Suppressor macrophage treated with lipopolysaccharide for 4 hours (primary cell): ENCODE measurements around the gene LUC7L2.
"Not testable (repeated sequence)": the region's sequence is repeated elsewhere in the genome, so short reads cannot be mapped to it uniquely, and the experiment has no call there.

Experiments used
- DNase-seq: peaks from one replicate; pipeline ENCODE4 v3.0.0-alpha.2; 2020

LUC7L2 gene

DNA sequence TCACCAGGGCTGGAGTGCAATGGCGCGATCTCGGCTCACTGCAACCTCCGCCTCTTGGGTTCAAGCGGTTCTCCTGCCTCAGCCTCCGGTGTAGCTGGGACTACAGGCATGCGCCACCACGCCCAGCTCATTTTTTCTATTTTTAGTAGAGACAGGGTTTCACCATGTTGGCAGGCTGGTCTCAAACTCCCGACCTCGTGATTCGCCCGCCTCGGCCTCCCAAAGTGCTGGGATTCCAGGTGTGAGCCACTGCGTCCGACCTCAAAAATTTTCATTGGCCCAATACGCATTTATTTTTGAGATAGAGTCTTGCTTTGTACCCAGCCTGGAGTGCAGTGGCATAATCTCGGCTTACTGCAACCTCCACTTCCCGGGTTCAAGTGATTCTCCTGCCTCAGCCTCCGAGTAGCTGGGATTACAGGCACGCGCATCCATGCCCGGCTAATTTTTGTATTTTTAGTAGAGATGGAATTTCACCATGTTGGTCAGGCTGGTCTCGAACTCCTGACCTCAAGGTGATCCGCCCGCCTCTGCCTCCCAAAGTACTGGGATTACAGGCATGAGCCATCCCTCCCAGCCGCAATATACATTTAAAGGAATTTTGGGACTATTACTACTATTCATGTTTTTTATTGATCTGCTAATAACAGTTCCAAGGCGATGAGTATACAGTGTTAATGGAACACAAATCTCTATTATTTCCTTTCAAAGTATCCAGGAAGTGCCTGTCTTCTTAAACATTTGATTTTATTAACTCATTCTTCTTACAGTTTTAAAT, 1.8 kb upstream of the LUC7L2 start:
- not testable (repeated sequence) for DNase-seq

DNA sequence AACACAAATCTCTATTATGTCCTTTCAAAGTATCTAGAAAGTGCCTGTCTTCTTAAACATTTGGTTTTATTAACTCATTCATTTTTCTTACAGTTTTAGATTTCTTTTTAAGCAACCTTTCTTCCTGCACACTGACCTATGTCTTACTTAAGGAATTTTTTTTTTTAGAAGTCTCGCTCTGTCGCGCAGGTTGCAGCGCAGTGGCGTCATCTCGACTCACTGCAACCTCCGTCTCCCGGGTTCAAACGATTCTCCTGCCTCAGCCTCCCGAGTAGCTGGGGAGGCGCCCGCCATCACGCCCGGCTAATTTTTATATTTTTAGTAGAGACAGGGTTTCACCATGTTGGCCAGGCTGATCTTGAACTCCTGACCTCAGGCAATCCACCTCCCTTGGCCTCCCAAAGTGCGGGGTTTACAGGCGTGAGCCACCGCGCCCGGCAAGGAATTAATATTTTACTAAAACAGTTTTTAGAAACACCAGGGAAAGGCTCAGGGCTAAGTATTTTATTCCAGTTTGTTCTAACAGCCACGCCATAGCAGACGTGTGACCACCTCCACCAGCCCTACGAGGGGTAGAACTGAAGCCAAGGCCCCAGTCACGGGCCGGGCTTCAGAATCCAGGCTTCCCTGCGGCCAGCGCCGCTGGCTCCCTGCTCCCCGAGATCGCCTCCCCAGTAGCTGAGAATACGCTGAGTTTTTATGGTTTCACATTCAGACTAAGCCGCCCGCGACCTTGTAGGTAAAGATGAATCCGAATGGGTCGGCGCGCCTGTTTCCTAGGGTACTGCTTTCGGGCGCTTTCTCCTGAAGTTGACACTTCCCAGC, 941 bp upstream of the LUC7L2 start:
- DNase-seq = peak; percentile 39

DNA sequence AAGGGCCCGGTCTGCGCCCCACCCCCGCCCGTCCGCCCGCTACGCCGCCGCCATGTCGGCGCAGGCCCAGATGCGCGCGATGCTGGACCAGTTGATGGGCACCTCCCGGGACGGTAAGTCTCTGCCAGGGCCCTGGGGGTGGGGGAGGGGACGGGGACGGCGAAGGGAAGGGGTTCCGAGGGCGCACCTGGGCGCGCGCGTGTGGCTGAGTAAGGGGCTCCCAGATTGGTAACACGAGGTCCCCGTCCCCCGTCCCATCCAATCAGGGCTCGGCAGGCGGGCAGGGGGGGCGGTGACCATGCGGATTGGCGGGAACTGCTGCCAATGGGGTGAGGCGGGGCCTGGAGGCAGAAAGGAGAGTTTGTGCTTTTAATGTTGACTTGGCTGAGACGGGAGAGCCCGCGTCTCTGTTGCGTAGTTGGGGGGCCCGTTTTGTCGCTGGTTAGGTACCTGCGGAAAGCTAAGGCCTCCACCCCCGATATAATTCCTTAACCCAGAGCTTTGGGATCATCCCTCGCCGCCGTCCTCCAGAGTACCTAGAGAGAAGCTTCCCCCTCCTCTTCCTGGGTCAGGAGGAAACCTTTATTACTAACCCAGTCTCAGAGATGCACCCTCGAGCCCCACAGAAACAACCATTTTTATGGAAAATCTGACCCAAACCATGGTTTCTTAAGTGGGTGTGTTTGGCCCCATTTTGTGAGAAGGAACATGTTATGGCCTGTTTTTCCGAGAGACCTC, 685 bp downstream of the LUC7L2 start:
- peak; percentile 94 for DNase-seq

DNA sequence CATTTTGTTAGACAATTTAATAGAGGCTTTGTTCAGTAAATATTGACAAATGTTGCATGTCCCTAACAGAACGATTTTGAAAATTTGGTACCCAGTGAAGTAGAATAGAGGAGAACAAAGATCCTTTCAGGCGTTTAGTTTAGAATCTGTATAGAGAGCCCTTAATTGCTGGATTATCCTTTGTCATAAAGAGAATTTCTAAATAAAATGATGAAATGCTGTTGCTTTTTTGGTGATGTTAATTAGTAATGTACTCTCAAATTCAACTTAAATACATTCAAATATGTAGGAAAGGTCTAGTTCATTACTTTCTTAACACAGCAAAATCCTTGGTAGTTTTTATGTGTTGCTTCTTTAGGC, 1.2 kb downstream of the LUC7L2 start:
- DNase-seq = no peak

DNA sequence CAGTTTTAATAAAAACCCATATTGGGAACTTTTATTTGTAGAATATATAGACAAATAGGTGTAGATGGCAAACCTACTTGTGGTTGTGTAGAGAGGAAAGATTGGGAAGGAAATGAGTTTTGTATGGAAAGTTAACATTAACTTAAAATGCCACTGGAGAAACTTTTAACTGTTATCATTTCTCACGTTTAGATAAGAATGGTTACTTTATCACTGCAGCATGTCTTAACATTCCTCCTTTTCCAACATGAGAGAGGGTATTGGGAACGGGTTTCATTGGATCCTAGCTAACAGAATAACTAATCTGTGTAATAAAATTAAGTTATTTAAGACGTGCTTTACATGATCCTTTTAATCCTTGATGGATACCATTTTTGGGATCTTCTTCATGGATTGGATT, 1.8 kb downstream of the LUC7L2 start:
- no peak for DNase-seq

DNA sequence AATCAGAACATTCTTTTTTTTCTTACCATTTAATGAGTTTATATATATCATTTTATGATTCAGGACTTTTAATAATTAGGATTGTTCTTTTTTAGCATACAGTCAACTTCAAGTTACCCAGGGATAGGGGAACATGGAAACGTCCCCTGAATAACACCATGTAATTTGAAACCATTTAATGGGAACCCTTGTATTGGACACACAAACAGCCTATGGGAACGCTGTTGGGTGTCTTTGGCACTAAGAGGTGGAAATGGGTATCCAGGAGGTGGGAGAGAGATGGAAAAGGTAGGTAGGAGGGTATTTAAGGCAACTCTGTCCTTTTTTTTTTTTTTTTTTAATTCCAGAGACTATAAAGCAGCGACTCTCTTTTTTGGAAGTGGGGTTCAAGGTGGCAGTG, 2.6 kb downstream of the LUC7L2 start:
- DNase-seq = no peak

DNA sequence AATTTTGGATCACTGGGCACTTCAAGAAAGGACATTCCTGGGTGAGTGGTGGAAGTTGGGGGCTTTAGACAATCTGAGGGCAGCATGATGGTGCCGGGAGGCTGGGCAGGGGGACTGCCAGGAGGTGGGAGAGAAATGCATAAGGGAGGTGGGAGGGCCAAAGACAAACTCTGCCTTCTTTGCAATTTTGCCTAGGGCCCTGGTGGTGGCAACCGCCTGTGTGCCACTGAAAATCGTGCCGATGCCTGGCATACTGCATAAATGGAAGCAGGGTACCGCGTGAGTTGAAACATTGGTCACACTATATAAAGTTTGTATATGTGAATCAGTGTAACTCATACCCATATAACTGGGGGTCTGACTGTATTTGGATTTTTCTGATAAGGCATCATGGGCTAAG, 3.3 kb downstream of the LUC7L2 start:
- DNase-seq = no peak

DNA sequence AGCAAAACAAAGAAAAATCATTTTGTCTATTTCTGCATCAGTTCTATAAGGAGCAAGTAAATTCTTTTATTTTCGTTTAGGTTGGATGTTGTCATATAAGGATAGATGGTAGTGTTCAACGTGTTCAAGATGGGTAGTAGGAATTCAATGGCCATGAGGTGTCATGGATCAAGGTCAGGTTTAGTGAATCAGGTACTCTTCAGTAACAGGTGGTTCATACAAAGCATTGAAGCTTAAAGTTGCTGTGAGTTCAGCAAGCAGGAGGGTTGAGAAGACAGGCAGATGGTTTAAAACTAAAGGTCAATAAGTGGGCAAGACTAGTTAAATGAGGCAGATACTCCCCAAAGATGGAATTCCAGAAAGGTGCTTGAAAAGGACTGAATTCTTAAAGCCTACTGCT, 5.6 kb downstream of the LUC7L2 start:
- DNase-seq = no peak

DNA sequence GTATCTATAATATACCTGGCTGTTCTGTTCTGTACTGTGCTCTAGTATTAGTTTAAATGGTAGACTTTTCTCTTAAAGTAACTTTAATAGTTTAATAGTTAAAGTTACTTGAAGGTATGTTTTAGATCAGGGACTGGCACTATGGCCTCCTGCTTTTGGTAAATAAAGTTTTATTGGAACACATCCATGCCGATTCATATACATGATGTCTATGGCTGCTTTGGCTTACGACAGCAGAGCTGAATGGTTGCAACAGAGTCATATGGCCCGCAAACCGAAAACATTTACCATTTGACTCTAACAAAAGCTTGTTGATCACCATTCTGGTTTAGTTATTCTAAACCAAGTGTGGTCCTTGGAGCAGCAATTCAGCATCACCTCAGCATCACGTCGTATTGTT, 6.7 kb downstream of the LUC7L2 start:
- no peak for DNase-seq

DNA sequence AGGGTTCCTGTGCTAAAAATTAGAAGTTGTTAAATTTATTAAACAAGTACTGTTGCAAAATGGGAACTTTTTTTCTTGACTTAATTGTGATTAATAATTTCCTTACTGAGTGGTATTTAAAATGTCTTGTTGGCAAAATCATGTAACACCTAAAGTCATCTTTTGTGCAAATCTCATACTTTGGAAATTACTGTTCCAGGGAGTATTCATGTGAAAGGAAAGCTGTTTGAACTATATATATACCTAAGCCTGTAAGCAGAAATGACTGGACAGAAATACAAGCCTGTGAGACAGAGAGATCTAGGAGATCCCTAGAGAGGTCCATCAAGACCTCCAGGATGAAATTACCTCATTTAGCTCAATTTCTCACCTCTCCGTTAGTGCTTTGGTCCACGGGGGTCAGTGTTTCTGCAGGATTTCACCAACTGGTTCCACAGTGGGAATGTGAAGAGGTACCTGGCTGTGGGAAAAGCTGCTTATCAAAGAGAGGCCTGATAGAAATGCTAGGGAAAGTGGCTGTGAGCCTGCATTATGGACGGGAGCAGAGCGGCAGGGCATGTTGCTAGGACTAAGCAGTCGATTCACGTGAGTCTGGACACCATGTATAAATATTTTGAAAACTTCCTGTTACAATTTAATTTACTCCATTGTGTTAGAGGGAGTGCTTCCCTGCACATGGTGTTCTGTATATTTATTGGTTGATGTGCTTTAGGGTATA, 7.9 kb downstream of the LUC7L2 start:
- no peak for DNase-seq

DNA sequence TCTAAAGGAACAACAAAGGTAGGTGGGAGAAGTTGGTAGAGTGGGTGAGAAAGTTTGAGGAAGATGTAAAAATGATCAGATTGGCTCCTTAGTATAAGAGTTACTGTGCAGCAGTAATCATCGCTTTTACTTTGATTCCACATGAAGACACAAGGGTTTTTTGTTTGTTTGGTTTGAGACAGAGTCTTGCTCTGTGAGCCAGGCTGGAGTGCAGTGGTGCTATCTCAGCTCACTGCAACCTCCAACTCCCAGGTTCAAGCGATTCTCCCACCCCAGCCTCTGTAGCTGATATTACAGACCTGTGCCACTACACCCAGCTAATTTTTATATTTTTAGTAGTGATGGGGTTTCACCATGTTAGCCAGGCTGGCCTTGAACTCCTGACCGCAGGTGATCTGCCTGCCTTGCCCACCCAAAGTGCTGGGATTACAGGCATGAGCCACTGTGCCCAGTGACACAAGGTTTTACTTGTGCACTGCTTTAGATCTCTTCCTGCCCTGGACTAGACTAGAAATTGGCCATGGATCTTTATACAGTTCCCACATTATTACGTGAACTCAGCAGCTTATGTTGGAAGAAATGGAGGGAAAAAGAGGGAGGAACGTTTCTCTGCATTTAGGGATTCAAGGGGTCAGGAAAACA, 10.7 kb downstream of the LUC7L2 start:
- no peak for DNase-seq

DNA sequence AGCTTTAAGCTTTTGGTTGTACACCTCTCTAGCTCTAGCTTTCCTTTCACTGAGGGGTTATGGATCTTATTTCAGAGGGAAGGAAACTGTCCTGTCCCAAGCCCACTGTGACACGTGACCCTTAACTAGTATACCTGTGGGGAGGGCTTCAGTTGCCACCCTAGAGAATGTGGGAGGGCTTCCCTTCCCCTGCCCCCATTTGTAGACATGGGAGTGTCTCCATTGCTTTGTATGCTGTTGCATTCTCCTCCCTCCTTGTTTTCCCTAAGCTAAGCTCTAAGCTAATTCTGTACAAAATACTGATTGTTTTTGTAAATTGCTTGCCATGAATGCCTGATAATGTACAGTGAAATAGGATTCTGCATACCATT, 11.2 kb downstream of the LUC7L2 start:
- DNase-seq = no peak

DNA sequence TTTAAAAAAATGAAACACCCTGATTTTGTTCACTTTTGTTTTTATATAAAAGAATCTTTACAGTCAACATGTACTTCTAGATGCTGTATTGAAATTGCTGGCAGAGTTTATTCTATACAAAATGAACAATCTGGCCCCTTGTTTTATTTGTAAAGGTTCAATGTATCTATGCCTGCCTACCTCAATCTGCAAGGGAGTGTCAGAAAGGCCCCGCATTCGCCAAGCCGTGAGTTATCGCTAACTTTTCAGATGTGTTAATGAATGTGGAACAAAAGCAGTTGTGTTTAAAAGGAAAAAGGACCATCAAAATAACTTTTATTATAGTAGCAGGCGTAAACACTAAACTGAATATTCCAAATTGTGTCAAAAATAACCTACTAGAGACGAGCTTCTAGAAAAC, 14.6 kb downstream of the LUC7L2 start:
- no peak for DNase-seq

DNA sequence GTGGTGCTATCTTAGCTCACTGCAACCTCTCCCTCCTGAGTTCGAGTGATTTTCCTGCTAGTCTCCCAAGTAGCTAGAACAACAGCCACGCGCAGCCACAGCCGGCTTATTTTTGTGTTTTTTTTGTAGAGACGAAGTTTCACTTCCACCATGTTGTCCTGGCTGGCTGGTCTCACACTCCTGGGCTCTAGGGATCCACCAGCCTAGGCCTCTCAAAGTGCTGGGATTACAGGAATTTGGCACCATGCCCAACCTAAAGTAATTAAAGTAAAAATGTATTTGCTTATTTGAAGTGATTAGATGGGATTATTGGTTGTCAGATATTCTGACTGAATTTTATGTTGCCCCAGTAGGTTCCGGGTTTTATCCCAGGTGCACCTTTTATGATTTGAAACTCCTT, 22.7 kb downstream of the LUC7L2 start:
- no peak for DNase-seq

DNA sequence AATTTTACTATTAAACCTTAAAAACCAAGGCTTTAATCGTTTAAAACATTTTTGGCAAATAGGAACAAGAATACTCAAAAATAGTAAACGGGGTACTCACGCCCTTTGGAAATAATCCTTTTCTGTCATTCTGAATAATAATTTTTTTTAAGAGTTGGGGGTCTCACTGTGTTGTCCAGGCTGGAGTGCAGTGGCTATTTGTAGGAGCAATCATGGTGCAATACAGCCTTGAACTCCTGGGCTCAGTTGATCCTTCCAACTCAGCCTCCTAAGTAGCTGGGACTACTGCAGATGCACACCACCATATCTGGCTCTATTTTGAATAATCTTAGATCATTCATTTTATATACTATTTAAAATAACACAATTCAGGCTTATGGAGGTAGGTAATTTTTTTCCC, 24.9 kb downstream of the LUC7L2 start:
- no peak for DNase-seq

DNA sequence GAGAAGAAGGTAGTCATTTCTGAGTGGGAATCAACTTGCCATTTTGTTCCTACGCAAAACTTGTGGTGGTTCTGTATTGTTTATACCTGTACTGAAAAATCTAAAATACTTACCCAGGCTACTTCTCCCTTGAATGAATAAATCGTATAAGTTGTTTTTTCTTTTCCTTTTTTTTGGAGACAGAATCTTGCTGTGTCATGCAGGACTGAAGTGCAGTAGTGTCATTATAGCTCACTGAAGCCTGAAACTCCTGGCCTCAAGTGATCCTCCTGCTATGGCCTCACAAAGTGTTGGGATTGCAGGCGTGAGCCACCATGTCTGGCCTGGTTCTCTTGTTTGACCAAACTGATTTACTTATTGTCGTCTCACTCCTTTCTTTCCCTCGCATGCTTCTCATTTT, 27.9 kb downstream of the LUC7L2 start:
- DNase-seq = no peak

DNA sequence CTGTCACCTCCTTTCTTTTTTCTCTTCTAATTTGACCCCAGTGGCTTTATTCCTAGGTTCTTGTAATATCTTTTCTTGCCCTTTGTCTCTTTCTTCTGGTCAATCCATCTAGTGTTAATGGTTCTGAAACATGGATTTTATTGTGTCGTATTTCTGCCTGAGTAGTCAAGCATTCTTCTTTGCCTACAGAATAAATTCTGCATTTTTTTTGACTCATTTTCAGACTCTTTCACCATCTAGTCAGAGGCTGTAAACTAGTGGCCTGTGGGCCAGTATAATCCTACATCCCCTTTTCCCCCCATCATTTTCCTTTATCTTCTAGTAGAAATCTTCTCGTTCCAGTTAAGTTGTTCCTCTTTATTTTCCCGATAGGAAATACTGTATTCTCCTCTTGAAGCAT, 29.4 kb downstream of the LUC7L2 start:
- no peak for DNase-seq

DNA sequence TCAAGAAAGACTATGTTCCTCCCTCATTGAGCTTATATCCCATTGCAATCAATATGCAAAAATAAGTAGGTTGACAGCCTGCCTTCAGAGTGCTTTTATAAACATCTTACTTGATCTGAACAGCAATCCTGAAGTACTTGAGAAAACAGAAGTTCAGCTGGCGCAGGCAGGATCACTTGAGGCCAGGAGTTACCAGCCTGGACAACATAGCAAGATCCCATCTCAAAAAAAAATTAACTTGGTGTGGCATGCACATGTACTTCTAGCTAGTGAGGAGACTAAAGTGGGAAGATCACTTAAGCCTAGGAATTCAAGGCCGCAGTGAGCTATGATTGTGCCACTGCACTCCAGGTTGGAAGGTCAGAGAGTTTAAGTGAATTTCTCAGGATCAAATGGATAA, 30.1 kb downstream of the LUC7L2 start:
- no peak for DNase-seq

DNA sequence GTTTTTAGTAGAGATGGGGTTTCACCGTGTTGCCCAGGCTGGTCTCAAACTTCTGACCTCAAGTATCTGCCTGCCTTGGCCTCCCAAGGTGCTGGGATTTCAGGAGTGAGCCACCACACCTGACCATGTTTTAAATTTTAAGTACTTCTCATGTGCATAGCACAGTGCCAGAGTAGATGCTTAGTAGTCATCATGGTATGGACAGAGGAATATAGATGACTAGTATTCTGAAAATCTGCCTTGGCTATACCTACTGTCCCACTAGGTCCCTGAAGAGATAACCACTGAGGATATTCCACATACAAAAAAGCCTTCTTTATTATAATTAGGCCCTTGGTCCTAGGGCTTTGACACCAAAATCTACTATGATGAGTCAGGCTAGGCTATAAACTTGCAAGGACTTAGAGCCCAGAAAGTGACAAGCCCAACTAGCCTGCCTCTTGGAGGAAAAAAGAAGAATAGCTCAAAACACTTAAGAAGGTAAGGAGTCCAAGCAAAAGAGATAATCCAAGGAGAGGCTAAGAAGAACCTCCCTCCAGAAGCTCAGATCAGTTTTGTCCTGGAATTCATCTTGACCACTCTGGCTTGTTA, 34.0 kb downstream of the LUC7L2 start:
- no peak for DNase-seq

DNA sequence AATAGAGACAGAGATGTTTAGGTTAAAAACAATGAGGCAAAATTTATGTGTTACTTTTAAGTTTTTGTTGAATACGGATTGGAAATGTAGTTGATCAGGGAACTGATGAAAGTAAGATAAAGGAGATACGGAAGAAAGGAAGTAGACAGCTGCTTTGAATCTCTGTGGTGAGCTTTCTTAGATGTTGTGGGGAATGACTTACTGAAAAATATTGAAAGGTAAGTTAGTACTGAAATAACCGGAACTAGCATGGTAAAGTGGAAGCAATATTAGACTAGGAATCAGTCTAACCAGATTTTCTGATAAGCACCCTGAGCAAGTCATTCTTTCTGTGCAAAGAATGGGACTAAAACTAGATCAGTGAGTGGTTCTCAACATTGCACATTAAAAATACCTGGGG, 34.8 kb downstream of the LUC7L2 start:
- no peak for DNase-seq

DNA sequence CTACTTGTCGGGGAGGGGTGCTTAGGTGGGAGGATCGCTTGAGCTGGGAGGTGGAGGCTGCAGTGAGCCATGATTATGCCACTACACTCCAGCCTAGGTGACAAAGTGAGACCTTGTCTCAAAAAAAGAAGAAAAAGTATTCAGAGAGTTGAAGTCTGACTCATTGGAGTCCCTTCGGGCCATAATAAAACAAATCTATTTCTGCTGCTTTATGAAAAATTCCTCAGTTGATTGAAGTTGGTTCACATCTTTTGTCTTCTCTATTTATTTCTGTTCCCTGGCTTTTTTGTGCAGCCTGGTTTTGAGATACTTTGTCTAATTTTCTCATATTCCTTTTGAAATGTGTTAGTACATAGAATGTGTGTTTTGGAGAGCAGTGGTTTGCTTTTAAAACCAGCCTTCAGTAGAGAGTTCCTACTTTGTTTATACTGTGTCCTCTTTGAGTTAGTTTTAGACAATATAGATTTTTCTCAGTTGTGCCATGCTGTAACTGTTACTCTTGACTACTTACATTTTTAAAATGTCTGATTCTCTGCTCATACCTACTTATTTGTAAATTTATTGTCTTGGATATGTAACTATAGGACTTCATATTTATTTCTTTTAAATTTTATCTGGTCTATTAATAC, 36.7 kb downstream of the LUC7L2 start:
- no peak for DNase-seq

DNA sequence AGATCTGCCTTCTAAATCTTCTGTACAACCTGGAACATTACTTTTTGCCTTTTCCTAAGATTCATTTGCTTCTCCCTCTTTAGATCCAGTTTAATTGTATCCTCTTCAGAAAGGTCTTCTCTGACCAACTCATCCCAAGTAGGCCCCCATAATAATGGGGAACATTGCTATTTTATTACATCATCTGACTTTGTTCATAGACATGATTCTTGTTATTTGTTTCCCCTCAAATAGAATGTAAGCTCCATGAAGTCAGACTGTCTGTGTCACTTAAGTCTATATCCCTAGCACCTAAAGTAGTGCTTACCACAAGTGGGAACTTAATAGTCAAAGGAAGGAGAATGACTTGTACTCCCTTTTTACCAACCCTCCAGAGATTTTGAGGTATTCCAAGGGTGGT, 37.5 kb downstream of the LUC7L2 start:
- no peak for DNase-seq
